GM21737 (cell line): Measurements from ENCODE around the gene MFSD6L.

Source experiments
- ATAC-seq: cut with Tn5 transposase; IDR thresholded peaks from one replicate; pipeline ENCODE4 v1.9.1; 2021; ENCODE audit warnings: mild to moderate bottlenecking, moderate library complexity; ENCODE audit not compliant: unreplicated experiment

The MFSD6L gene

GRCh38 chr17:8747742-8748141 is 51.4 kb downstream of the MFSD6L start:
- ATAC-seq: no peak
